ENCODE data around the gene OR8H1.

The OR8H1 gene

GRCh38 chr11:56292154-56292553, at the start of gene OR8H1:
TSS of gene OR8H1 (minus strand) at chr11:56292254. CDS start at chr11:56291062, 1,192 bp downstream.
- DNase-seq = no peak

GRCh38 chr11:56340289-56340688, 48.2 kb upstream of the OR8H1 start:
- no peak for DNase-seq

GRCh38 chr11:56333156-56333555, 41.1 kb upstream of the OR8H1 start:
- DNase-seq = no peak

GRCh38 chr11:56331861-56332491, 39.9 kb upstream of the OR8H1 start:
- no peak for DNase-seq

- DNase-seq = no peak
Observed at GRCh38 chr11:56314844-56315243, 22.8 kb upstream of the OR8H1 start, which contains the start of gene OR8K3. TSS of gene OR8K3 (plus strand) at chr11:56315144. CDS start at chr11:56318307, 3,163 bp downstream.

GRCh38 chr11:56307836-56308235, 15.8 kb upstream of the OR8H1 start:
- DNase-seq = no peak

- DNase-seq = no peak
Observed at GRCh38 chr11:56296898-56297297, 4.8 kb upstream of the OR8H1 start.

- no peak for DNase-seq
Observed at GRCh38 chr11:56273854-56274253, 18.2 kb downstream of the OR8H1 start, which contains the start of gene OR5T1. TSS of gene OR5T1 (plus strand) at chr11:56274154. CDS start at chr11:56275639, 1,485 bp downstream.

GRCh38 chr11:56271092-56271491, 21.0 kb downstream of the OR8H1 start:
- DNase-seq = no peak

GRCh38 chr11:56251954-56252353, 40.1 kb downstream of the OR8H1 start, which contains the start of gene OR5T3:
TSS of gene OR5T3 (plus strand) at chr11:56252254. CDS start at chr11:56252254, 0 bp downstream.
- DNase-seq = no peak

Data from NCI-H226 (cell line).